ENCODE measurements around the gene ETV5.

DNA sequence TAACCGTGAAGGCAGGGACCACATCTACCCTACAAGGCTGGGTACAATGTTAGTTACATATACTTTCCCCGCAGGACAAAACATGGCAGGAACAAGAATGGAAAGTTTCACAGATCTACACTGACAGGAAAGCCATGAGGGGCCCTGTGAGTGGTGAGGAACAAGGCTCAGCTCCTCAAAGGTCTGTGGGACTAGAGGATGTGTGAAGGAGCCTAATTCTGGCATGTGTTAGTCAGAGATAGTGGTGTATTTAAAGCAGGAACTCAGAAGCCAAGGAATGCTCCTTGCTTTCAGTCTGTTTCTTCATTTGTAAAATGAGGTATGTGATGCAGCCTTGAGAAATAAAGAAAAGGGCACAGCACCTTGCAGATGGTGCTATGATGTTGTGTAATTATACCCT, 25.1 kb downstream of the ETV5 start:
- TF ChIP-seq, protein P1, sequence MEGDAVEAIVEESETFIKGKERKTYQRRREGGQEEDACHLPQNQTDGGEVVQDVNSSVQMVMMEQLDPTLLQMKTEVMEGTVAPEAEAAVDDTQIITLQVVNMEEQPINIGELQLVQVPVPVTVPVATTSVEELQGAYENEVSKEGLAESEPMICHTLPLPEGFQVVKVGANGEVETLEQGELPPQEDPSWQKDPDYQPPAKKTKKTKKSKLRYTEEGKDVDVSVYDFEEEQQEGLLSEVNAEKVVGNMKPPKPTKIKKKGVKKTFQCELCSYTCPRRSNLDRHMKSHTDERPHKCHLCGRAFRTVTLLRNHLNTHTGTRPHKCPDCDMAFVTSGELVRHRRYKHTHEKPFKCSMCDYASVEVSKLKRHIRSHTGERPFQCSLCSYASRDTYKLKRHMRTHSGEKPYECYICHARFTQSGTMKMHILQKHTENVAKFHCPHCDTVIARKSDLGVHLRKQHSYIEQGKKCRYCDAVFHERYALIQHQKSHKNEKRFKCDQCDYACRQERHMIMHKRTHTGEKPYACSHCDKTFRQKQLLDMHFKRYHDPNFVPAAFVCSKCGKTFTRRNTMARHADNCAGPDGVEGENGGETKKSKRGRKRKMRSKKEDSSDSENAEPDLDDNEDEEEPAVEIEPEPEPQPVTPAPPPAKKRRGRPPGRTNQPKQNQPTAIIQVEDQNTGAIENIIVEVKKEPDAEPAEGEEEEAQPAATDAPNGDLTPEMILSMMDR (IDR thresholded peaks at IDR 0.05): no peak
- TF ChIP-seq EZH2 (IDR thresholded peaks at IDR 0.05): no peak

Data from neural progenitor cell (in vitro differentiated cells).